GM15510 (cell line): ENCODE results near the gene USH1G.

ENCODE experiments used
- POLR2A ChIP-seq: IDR thresholded peaks from 3 replicates; pipeline ENCODE4 v1.6.1; 2011; ENCODE audit warnings: borderline replicate concordance; ENCODE audit not compliant: insufficient read length; ENCODE audit errors: extremely low read depth

Gene USH1G

DNA sequence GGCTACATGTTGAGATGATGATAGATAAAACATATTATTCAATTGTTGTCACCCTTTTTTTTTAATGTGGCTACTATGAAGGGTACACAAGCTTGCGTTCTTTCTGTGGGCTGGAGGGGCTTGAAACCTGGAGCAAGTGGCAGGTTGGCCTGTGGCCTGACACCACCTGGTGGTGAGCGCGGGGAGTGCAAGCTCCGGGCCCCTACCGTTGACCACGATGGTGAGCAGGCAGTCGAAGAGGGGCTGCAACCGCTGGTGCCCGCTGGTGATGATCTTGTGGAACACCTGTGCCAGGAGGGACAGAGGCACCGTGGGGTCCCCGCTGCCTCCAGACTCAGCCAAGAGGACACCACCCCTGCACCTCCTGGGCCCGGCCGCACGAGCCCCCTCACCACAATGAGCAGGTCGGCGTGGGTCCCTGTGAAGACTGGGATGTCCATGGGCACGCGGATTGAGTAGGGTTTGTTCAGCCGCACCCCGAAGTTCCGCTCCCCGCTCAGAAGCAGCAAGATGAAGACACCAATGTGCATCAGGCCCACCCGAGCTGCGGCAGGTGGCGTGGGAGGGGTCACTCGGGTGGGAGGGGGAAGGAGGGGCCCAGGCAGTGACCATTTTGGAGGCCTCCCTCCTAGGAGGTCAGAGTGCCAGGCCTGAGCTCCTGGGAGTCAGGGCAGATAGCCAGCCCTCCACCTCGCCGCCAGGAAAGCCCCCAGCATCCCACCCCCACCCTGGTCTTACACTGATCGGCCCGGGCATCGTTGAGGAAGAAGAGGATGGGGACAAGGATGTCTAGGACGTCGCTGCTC is 35.1 kb upstream of the USH1G start:
- TF ChIP-seq POLR2A: no peak

DNA sequence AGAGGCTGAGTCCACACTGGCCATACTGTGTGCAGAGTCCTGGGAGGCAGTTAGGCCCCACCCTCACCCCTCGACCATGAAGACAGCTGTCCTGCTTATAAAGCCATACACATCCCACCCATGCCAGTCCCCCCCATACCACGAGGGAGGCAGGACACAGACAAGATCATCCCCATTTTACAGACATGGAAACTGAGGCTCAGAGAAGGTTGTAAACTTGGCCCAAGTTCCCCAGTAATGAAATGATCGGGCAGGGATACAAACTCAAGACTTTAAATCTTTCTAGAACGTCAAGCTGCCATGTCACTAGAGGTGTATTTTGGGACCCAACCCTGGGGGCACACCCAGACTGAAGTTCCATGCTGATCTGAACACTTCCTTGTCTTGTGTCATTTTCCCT is 33.0 kb upstream of the USH1G start:
- no peak for TF ChIP-seq POLR2A

DNA sequence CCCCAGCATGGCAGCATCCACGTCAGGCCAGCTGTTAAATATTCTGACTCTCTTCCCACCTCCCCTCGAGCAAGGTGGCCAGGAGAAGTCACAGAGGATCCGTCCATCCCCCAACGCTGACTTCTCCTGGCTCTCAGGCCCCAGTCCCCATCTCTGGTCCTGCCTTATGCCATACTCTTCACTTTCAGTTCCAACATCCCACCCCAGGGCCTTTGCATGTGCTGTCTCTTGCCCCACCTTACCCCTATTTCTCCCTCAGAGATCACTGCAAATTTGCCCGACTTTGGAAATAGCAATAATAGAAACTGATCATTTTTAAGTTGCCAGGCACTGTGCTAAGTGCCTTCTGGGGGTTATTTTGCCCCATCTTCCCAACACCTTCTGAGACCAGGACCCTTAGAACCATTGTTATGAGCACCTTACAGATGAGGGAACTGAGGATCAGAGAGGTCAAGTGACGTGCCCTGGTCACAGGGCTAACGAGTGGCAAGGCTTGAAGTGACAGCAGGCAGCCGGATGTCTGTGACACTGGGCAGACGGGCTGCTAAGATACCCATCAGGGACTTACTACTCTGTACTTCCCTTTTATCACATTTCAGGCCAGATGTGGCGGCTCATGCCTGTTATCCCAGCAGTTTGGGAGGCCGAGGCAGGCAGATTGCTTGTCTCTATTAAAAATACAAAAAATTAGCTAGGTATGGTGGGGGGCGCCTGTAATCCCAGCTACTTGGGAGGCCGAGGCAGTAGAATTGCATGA is 31.8 kb upstream of the USH1G start:
- no peak for TF ChIP-seq POLR2A

DNA sequence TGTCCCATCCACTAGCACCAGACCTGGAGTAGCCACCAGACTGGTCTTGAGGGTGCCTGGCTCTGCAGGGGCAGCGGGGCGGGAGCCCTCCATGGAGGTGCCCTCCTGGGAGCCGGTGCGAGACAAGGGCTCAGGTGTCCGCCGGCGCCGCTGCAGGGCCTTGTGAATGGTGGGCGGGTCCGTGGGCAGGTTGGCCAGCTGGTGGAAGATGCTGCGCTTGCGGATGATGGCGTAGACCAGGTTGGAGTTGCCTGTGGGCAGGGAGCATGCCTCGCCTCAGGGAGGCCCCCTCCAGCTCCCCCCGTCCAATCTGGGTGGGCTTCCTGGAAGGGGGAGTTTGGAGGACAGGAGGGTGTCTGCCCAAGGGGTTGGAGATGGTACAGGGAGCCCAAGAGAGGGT is 31.1 kb upstream of the USH1G start:
- no peak for TF ChIP-seq POLR2A

DNA sequence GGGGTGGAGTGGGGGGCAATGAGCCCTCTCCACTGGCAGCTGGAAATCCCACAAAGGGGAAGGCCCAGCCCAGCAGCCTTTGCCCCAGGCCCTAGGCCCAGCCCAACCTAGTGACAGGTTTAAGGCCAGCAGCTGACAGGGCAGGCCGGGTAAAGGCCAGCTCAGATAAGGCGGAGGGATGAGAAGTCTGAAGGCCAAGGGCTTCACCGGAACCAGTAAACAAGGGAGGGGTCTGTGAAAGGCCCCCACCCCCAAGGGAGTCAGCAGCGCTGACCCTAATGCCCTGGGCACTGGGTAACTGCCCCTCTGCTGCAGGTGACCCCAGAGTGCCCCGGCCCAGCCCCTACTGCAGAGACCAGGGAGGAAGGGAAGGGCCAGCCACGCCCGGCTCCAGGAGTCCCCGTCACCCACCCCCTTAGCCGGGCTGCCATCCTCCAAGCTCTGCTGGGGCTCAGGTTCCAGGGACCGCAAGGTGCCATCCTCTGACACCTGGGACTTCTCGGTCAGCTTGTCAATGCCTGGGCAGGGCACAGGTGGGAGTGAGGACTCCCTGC is 30.2 kb upstream of the USH1G start:
- no peak for TF ChIP-seq POLR2A

DNA sequence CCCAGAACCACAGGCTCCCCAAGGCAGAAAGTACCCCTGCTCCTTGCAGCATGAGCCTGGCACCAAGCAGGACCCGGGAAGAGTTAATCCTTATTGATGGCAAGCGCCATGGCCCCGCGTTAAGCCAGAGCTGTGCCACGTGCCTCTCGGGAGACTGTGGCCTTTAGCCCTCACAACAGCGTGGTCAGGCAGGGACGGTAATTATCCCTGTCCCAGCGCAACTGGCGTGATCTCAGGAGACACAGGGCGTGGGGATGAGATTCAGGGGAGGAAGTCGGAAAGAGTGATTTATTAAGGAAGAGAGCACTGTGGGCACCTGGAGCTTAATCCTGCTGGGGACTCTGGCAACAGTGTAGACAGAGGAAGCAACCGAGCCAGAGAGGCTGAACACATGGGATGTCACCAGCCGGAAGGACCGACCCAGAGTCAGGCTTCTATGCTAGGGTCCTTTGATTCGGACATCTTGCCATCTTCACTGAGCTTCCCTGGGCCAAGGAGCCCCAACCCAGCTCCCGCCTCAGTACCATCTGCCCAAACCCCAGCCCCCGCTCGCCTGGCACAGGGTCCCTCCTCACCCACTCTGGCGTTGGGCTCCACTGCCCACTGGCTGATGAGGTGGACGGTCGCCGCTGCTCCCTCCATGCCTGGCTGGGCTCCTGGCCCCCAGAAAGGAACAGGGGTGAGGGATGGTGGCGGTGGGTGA is 29.5 kb upstream of the USH1G start:
- TF ChIP-seq POLR2A: no peak

DNA sequence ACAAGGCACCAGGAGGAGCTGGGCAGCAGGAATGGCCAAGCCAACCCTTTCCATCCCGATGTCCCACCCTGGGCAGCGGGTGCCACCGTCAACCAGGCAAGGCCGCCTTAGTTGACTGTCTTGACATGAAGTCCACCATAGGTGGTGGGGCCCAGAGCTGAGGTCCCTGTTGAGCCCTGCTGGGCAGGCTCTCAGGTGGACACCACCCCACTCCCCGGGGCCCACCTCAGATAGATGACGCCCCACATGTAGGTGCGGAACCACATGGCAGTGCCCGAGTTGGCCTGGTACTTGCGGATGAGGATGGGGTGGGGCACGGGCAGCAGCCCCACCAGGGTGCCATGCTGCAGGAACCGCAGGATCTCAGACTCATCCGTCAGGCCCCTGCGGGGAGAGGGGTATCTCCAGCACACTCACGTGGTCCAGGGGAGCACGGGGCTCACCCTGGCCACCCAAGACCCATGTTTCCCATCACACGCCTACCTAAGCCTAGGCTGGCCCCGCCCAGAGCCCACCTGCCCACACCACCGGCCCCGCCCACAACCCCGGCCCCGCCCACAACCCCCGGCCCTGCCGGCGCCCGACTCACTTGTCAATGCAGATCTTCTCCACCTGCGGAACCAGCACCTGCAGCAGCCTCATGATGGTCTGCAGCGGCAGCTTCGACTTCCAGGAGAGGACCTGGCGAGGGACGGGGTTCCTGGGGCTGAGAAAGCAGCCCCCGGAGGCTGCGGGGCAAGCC is 28.8 kb upstream of the USH1G start:
- no peak for TF ChIP-seq POLR2A

DNA sequence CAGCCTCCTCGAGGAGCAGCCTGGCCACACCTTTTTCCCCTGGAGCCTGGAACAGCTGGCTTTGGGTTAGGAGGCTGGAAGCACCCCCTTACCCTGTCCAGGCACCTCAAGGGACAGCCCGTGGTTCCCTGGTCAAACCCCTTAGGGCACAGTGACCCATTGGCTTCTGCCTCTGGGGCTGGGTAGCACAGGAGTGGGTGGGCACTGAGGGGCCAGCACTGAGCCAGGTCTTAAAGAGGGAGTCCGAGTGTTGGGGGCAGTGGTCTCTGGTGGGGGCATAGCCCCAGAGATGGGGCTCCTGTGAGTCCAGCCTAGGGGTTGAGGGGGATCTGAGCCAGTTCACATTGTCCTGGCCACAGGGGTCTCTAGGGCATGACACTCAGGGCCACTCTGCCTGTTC is 28.0 kb upstream of the USH1G start:
- no peak for TF ChIP-seq POLR2A

DNA sequence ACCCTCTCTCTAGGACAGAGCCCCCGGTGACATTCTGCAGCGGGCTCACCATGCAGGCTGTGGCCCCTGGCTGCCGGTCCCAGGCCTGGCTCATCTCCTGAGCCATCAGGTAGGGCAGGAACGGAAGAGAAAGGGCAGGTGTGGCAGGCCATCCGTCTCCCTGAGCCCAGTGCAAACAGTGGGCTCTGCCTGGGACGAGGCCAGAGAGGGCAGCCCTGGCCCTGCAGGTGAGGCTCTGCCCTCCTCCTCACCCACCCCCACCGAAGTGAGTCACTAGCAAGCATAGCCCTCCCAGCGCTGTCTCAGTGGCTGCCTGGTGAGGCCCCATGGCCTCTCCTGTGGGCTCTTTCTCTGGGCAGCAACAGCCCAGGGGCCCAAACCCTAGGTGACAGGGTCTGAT is 27.2 kb upstream of the USH1G start:
- TF ChIP-seq POLR2A: no peak

DNA sequence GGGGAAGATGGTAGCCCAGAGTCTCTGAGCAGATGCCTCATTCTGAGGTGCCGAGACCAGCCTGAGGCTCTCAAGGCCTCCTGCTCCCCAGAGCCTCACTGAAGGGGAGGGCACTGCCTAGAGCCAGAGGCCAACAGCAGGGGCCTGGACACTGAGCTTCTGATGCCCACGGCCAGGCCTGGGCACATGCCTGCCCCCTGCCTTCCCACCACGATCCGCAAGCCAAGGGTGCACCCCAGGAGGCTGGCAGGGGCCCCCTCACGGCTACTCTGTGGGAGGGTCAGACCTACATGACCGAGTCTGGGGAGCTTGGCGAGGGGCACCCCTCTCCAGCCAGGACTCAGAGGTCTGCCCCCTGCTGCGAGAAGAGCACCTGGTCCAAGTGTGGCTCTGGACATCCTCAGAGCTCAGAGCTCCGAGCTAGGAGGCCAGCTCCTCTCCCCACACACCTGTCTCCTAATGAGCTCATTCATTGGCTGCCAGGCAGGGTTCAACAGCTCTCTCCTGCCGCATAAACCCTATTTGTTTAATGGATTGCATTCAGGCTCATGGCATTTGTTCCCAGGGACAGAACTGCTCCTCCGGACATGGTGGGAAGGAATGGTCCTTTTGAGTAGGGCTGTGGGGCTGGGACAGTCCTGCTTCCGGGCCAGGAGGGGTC is 26.5 kb upstream of the USH1G start:
- no peak for TF ChIP-seq POLR2A

DNA sequence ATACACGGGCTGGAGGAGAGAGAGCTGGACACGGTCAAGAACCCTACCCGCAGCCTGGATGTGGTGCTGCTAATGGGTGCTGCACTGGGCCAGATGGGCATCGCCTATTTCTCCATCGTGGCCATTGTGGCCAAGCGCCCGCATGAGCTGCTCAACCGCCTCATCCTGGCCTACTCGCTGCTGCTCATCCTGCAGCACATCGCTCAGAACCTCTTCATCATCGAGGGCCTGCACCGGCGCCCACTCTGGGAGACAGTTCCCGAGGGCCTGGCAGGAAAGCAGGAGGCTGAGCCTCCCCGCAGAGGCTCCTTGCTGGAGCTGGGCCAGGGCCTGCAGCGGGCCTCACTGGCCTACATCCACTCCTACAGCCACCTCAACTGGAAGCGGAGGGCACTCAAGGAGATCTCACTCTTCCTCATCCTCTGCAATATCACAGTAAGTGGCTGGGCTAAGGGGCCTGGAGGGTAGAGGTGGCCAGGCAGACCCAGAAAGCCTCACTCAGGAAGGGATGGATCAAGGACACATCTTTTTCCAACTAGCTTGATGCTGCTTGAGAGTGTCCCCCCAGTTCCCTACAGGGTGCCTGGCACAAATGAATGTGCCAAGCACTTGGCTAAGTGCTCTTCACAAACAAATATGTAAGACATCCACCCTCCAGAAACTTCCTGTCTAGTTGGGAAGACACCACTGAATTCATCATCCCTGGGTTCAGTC is 24.1 kb upstream of the USH1G start:
- no peak for TF ChIP-seq POLR2A

DNA sequence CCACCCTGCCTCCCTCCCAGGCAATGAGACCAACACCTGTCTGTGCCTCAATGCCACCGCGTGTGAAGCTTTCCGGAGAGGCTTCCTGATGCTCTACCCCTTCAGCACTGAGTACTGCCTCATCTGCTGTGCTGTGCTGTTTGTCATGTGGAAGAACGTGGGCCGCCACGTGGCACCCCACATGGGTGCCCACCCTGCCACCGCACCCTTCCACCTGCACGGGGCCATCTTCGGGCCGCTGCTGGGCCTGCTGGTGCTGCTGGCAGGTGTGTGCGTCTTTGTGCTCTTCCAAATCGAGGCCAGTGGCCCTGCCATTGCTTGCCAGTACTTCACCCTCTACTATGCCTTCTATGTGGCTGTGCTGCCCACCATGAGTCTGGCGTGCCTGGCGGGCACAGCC is 23.6 kb upstream of the USH1G start:
- no peak for TF ChIP-seq POLR2A

DNA sequence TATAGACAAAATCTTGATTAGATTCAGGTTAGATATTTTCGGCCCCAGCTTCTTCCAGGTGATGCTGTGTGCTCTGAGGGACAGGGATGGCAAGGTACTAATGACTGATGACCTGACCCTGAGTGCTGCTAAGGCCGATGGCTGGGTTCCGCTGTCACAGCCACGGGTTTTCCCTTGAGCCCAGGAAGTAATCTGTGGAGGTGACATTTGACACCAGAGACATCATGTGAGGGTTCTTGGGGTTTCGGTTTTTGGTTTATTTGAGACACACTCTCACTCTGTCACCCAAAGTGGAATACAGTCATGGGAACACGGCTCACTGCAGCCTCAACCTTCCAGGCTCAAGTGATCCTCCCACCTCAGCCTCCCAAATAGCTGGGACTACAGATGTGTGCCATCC is 22.5 kb upstream of the USH1G start:
- TF ChIP-seq POLR2A: no peak
